Osteocyte (in vitro differentiated cells): ENCODE measurements around the gene PLA2R1. TPM values are rescaled to one million over a fixed set of nuclear protein-coding genes. Genes with fewer than 3 reads are reported as not detected.

Source experiments
- DNase-seq: peaks from one replicate; pipeline ENCODE4 v3.0.0; 2021; ENCODE audit warnings: mixed read lengths; ENCODE audit not compliant: unreplicated experiment; ENCODE audit errors: extremely low spot score
- H3K27ac Mint-ChIP-seq: one replicate; pipeline ENCODE4 v1.8.0; 2021; ENCODE audit warnings: mild to moderate bottlenecking, mixed read lengths; ENCODE audit not compliant: unreplicated experiment
- H3K27me3 Mint-ChIP-seq: one replicate; pipeline ENCODE4 v1.8.0; 2021; ENCODE audit warnings: mixed read lengths; ENCODE audit not compliant: unreplicated experiment
- H3K36me3 Mint-ChIP-seq: one replicate; pipeline ENCODE4 v1.8.0; 2021; ENCODE audit warnings: mixed read lengths; ENCODE audit not compliant: unreplicated experiment
- H3K4me1 Mint-ChIP-seq: one replicate; pipeline ENCODE4 v1.8.0; 2021; ENCODE audit warnings: mixed read lengths; ENCODE audit not compliant: unreplicated experiment
- H3K4me3 Mint-ChIP-seq: one replicate; pipeline ENCODE4 v1.8.0; 2021; ENCODE audit warnings: mild to moderate bottlenecking, moderate library complexity, mixed read lengths; ENCODE audit not compliant: unreplicated experiment
- H3K9me3 Mint-ChIP-seq: one replicate; pipeline ENCODE4 v1.8.0; 2021; ENCODE audit warnings: mixed read lengths; ENCODE audit not compliant: unreplicated experiment
- CTCF ChIP-seq: fragments of 200-600 bp; sonication (generic); IDR thresholded peaks from 2 replicates; pipeline ENCODE4 v1.5.0; 2021; ENCODE audit warnings: antibody characterized with exemption, mild to moderate bottlenecking, moderate library complexity
- total RNA-seq: library from RNA; stranded (reverse); gene quantifications from 2 replicates; pipeline ENCODE4 v1.2.1, GENCODE V29; 2021

PLA2R1 gene
- total RNA-seq, 1 donor from 2014 or later, result 78.9 TPM

- DNase-seq, result no peak
- Mint-ChIP-seq H3K4me3 (no peak overlapping the region), H3K36me3 (peaks cover 20% of the 10 kb centered on the region), H3K4me1 (peaks cover 70% of the 10 kb centered on the region), H3K27ac (peak overlapping the region; percentile 48), H3K9me3 (no peaks in the 10 kb centered on the region), H3K27me3 (no peaks in the 10 kb centered on the region)
- no peak for TF ChIP-seq CTCF
Observed at GRCh38 chr2:160057356-160057755, 5.1 kb downstream of the PLA2R1 start.

- Mint-ChIP-seq H3K4me1 (peaks cover 81% of the 10 kb centered on the region), H3K36me3 (peaks cover 21% of the 10 kb centered on the region), H3K9me3 (no peaks in the 10 kb centered on the region), H3K27ac (peak overlapping the region; percentile 36), H3K4me3 (no peak overlapping the region), H3K27me3 (no peaks in the 10 kb centered on the region)
- TF ChIP-seq CTCF, result no peak
- DNase-seq, result no peak
Observed at GRCh38 chr2:160055726-160056108, 6.7 kb downstream of the PLA2R1 start.

GRCh38 chr2:160054984-160055725, 7.3 kb downstream of the PLA2R1 start:
- Mint-ChIP-seq H3K36me3 (peaks cover 21% of the 10 kb centered on the region), H3K4me3 (no peak overlapping the region), H3K9me3 (no peaks in the 10 kb centered on the region), H3K27ac (peak overlapping the region; percentile 36), H3K27me3 (no peaks in the 10 kb centered on the region), H3K4me1 (peaks cover 81% of the 10 kb centered on the region)
- TF ChIP-seq CTCF, result no peak
- no peak for DNase-seq

GRCh38 chr2:160053946-160054345, 8.5 kb downstream of the PLA2R1 start:
- peaks cover 14% of the 10 kb centered on the region for H3K36me3 Mint-ChIP-seq

More at GRCh38 chr2:160053946-160054345, 8.5 kb downstream of the PLA2R1 start:
- TF ChIP-seq CTCF, result no peak
- Mint-ChIP-seq H3K27ac (no peak overlapping the region), H3K4me3 (no peak overlapping the region), H3K4me1 (peaks cover 73% of the 10 kb centered on the region), H3K27me3 (no peaks in the 10 kb centered on the region), H3K9me3 (no peaks in the 10 kb centered on the region)
- no peak for DNase-seq
